ENCODE measurements around the gene DSC2. TPM values are rescaled to one million over a fixed set of nuclear protein-coding genes. Genes with fewer than 3 reads are reported as not detected.

The DSC2 gene
- total and polyA plus RNA-seq, 4 donors, result 2.3 to 15.4 (median 10.4) TPM

DNA sequence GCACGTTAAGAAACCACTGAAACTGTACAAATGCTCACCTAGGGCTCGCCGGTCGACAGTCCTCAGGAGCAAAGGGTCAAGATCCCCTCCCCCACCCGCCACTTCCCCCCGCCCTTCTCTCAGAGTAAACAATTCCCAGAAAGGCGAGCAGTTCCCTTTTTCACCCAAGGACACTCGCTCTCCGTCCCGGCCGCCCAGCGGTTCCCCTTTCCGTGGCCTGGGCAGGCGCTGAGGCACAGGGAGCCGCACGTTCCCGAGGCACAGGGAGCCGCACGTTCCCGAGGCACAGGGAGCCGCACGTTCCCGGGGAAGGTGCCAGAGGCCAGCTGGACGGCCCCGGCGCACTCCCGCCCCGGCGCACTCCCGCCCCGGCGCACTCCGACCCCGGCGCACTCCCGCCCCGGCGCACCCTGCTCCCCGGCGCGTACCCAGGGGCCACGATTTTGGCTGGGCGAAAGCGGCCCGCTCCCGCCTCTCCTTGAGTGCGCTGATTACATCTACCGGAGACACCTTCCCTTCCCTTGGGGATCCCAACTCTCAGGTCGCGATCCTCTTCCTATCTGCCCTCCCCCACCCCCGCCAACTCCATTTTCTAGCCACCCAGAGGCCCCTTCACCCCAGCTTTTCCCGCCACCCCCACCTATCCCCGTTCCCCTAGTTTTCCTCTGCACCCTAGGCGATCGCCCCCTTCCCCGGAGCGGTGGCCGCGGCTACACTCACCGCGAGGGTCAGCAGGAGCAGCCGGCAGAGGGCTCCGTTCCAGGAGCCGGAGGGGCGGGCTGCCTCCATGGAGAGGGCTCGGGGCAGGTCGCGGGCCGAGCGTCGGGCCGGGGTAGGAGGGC is 817 bp downstream of the DSC2 start:
- TF ChIP-seq, protein P1, sequence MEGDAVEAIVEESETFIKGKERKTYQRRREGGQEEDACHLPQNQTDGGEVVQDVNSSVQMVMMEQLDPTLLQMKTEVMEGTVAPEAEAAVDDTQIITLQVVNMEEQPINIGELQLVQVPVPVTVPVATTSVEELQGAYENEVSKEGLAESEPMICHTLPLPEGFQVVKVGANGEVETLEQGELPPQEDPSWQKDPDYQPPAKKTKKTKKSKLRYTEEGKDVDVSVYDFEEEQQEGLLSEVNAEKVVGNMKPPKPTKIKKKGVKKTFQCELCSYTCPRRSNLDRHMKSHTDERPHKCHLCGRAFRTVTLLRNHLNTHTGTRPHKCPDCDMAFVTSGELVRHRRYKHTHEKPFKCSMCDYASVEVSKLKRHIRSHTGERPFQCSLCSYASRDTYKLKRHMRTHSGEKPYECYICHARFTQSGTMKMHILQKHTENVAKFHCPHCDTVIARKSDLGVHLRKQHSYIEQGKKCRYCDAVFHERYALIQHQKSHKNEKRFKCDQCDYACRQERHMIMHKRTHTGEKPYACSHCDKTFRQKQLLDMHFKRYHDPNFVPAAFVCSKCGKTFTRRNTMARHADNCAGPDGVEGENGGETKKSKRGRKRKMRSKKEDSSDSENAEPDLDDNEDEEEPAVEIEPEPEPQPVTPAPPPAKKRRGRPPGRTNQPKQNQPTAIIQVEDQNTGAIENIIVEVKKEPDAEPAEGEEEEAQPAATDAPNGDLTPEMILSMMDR (IDR thresholded peaks at IDR 0.05; ENCODE audit: control extremely low read depth, extremely low read depth), result no peak
- H3K36me3 ChIP-seq (ENCODE audit: control insufficient read depth in 4 of 4, insufficient read depth in 4 of 4, low read length in 4 of 4), result no peaks in the 10 kb centered on the region
- ATAC-seq (ENCODE audit: insufficient read depth, low FRiP score) (peak; percentile 71), DNase-seq (peak; percentile 75 to 90 (median 77))
- peaks cover 0 to 16% (median 15%) of the 10 kb centered on the region in 3 donors for H3K27me3 ChIP-seq (ENCODE audit: control insufficient read depth in 3 of 3, insufficient read depth in 3 of 3, low read length in 2 of 3)
- peak overlapping the region; percentile 0 to 77 for H3K9ac ChIP-seq (ENCODE audit: insufficient read depth in 1 of 2, low read length in 2 of 2)
- peak overlapping the region; percentile 86 for H3K27ac ChIP-seq (ENCODE audit: low read depth in 1 of 2, low read length in 1 of 2)
- H3K4me1 ChIP-seq (ENCODE audit: control insufficient read depth in 5 of 5, insufficient read depth in 5 of 5, low read length in 5 of 5), result peaks cover 0 to 7% (median 5%) of the 10 kb centered on the region in 5 donors
- peak overlapping the region; percentile 71 for H3K4me3 ChIP-seq
- WGBS, 2 donors, result 0 to 2% methylated on average over 62 to 72 of the region's 72 CpGs
- H3K9me3 ChIP-seq (ENCODE audit: control insufficient read depth in 4 of 4, insufficient read depth in 3 of 4, low read length in 3 of 4), result no peaks in the 10 kb centered on the region

DNA sequence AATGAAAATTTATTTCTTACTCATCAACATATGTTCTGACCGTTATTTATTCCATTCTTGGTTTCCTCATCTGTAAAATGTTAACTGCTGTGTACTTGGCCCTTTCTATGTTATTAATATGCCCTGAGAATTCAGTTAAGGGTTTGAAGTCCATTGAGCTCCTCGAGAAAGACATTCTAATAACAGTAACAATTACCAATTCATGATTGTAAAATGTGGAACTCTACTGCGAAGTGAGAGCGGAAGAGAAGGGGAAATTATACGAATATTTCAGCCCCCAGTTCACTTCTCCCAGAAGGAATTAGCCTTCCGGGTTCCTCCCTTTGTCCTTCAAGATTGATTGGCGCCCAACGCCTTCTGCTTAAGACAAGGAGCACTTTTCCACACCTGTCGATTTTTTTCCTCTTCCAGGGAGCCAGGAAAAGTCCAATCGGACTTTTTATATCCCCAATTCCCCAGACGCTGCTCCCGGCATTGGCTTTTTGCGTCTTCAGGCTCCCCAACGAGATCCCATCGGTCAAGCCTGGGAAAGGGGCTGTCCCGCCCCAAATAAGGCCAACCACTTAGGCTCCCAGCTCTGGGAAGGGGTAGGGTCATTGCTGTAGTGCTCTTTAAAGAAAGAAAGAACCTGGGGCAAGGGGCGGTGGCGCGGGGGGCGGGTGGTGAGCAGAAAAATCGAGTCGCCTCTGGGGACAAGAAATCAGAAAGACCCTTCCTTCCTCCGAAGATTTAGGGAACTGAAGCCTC is 1.6 kb downstream of the DSC2 start:
- Histone ChIP-seq H3K4me1 (ENCODE audit: control insufficient read depth in 5 of 5, insufficient read depth in 5 of 5, low read length in 5 of 5) (peaks cover 0 to 7% (median 5%) of the 10 kb centered on the region in 5 donors), H3K4me3 (peak overlapping the region; percentile 71), H3K36me3 (ENCODE audit: control insufficient read depth in 4 of 4, insufficient read depth in 4 of 4, low read length in 4 of 4) (no peaks in the 10 kb centered on the region), H3K27me3 (ENCODE audit: control insufficient read depth in 3 of 3, insufficient read depth in 3 of 3, low read length in 2 of 3) (peaks cover 0 to 16% (median 15%) of the 10 kb centered on the region in 3 donors), H3K27ac (ENCODE audit: low read depth in 1 of 2, low read length in 1 of 2) (peak overlapping the region; percentile 46 to 86), H3K9me3 (ENCODE audit: control insufficient read depth in 4 of 4, insufficient read depth in 3 of 4, low read length in 3 of 4) (no peaks in the 10 kb centered on the region), H3K9ac (ENCODE audit: insufficient read depth in 1 of 2, low read length in 2 of 2) (peak overlapping the region; percentile 0 to 68)
- peak; percentile 12 to 37 (median 15) for DNase-seq
- no peak for ATAC-seq (ENCODE audit: insufficient read depth, low FRiP score)
- WGBS, 2 donors, result 12% methylated on average over 23 of the region's 23 CpGs
- TF ChIP-seq, protein P1 (IDR thresholded peaks at IDR 0.05; ENCODE audit: control extremely low read depth, extremely low read depth), result no peak

DNA sequence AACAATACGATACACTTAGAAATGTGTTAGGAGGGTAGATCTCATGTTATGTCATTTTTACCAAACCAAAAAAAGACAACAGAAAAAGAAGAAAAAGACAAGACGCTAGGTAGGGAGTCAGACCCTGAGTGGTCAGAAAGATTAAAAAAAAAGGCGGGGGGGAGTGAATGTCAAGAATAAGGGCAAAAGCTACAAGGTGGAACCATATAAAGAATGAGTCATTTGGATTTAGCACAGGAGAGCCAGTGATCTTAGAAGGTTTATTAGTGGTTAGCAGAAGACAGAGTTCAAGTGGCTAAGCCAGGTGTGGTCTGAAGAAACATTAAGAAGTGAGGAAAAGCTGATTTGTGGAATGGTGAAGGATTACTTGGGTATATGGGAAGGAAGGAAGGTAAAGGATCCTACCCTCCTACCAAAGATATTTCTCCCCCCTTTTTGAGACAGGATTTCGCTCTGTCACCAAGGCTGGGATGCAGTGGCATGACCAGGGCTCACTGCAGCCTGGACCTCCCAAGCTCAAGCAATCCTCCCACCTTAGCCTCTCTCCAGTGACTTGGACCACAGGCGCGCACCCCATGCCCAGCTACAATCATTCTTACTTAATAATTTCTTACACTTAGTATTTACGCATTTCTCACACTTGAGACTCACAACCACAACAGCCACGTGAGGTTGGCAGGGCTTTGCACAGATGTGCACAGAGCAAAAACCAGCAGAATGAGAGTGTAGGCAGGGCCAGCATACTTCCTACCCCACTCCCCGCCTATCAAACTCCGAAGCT is 2.6 kb downstream of the DSC2 start:
- no peaks in the 10 kb centered on the region for H3K9me3 ChIP-seq (ENCODE audit: control insufficient read depth in 4 of 4, insufficient read depth in 3 of 4, low read length in 3 of 4)
- 91 to 92% methylated on average over 10 of the region's 10 CpGs for WGBS, 2 donors
- TF ChIP-seq, protein P1 (IDR thresholded peaks at IDR 0.05; ENCODE audit: control extremely low read depth, extremely low read depth), result no peak
- no peak overlapping the region for H3K27ac ChIP-seq (ENCODE audit: low read depth in 1 of 2, low read length in 1 of 2)
- H3K27me3 ChIP-seq (ENCODE audit: control insufficient read depth in 3 of 3, insufficient read depth in 3 of 3, low read length in 2 of 3), result peaks cover 0 to 16% (median 15%) of the 10 kb centered on the region in 3 donors
- H3K4me1 ChIP-seq (ENCODE audit: control insufficient read depth in 5 of 5, insufficient read depth in 5 of 5, low read length in 5 of 5), result peaks cover 2 to 7% (median 5%) of the 10 kb centered on the region in 5 donors
- ATAC-seq (ENCODE audit: insufficient read depth, low FRiP score) (no peak), DNase-seq (no peak)
- no peaks in the 10 kb centered on the region for H3K36me3 ChIP-seq (ENCODE audit: control insufficient read depth in 4 of 4, insufficient read depth in 4 of 4, low read length in 4 of 4)
- H3K4me3 ChIP-seq, result no peak overlapping the region
- no peak overlapping the region for H3K9ac ChIP-seq (ENCODE audit: insufficient read depth in 1 of 2, low read length in 2 of 2)
